ENCODE data around the gene FARP1.

- TF ChIP-seq, protein P1, sequence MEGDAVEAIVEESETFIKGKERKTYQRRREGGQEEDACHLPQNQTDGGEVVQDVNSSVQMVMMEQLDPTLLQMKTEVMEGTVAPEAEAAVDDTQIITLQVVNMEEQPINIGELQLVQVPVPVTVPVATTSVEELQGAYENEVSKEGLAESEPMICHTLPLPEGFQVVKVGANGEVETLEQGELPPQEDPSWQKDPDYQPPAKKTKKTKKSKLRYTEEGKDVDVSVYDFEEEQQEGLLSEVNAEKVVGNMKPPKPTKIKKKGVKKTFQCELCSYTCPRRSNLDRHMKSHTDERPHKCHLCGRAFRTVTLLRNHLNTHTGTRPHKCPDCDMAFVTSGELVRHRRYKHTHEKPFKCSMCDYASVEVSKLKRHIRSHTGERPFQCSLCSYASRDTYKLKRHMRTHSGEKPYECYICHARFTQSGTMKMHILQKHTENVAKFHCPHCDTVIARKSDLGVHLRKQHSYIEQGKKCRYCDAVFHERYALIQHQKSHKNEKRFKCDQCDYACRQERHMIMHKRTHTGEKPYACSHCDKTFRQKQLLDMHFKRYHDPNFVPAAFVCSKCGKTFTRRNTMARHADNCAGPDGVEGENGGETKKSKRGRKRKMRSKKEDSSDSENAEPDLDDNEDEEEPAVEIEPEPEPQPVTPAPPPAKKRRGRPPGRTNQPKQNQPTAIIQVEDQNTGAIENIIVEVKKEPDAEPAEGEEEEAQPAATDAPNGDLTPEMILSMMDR (IDR thresholded peaks at IDR 0.05) = no peak
- TF ChIP-seq FOXP1 (CRISPR knock-in tag; IDR thresholded peaks at IDR 0.05; ENCODE audit: borderline replicate concordance) (no peak), ZNF121 (CRISPR knock-in tag; IDR thresholded peaks at IDR 0.05) (no peak), USF1 (CRISPR knock-in tag; IDR thresholded peaks at IDR 0.05) (no peak), ELF4 (CRISPR knock-in tag; IDR thresholded peaks at IDR 0.05; ENCODE audit: low read depth) (no peak)
These were observed 221.3 kb downstream of the FARP1 start for GRCh38 chr13:98364179-98364578.

Measured in WTC11 (cell line).